ENCODE results near the gene EEF1G.

EEF1G gene

GRCh38 chr11:62546244-62546928 is 27.3 kb downstream of the EEF1G start, which contains the start of gene AHNAK:
TSS of gene AHNAK (minus strand) at chr11:62546806. CDS start at chr11:62536098, 10,708 bp downstream.
- Histone ChIP-seq H3K36me3 (ENCODE audit: control insufficient read depth, low read length) (no peaks in the 10 kb centered on the region), H3K9me2 (replicated peaks; ENCODE audit: control insufficient read depth, low read length) (no peaks in the 10 kb centered on the region), H3K4me1 (ENCODE audit: control insufficient read depth, low read length) (peaks cover 9% of the 10 kb centered on the region), H3F3A (ENCODE audit: control insufficient read depth, insufficient read depth) (no peaks in the 10 kb centered on the region), H3K9me3 (ENCODE audit: control insufficient read depth, insufficient read depth, low read length) (no peaks in the 10 kb centered on the region), H3K4me3 (ENCODE audit: low read length) (no peak within 1 kb of the TSS), H3K4me2 (ENCODE audit: low read length) (no peak within 1 kb of the TSS), H3K27ac (ENCODE audit: low read depth, low read length) (no peak within 1 kb of the TSS), H3K27me3 (ENCODE audit: control insufficient read depth, low read length) (peaks cover 67% of the 10 kb centered on the region), H4K20me1 (ENCODE audit: control insufficient read depth, insufficient read depth, low read depth, low read length) (0 out of 2 replicates have a peak, but pooled peaks cover under 1% of the 10 kb centered on the region), H3K79me2 (ENCODE audit: control insufficient read depth, low read length) (no peaks in the 10 kb centered on the region)
- TF ChIP-seq EZH2phosphoT487 (IDR thresholded peaks at IDR 0.05; ENCODE audit: borderline replicate concordance, low read length): peak; percentile 51; the same call in 1 of the 2 replicates
- TF ChIP-seq, protein P1, sequence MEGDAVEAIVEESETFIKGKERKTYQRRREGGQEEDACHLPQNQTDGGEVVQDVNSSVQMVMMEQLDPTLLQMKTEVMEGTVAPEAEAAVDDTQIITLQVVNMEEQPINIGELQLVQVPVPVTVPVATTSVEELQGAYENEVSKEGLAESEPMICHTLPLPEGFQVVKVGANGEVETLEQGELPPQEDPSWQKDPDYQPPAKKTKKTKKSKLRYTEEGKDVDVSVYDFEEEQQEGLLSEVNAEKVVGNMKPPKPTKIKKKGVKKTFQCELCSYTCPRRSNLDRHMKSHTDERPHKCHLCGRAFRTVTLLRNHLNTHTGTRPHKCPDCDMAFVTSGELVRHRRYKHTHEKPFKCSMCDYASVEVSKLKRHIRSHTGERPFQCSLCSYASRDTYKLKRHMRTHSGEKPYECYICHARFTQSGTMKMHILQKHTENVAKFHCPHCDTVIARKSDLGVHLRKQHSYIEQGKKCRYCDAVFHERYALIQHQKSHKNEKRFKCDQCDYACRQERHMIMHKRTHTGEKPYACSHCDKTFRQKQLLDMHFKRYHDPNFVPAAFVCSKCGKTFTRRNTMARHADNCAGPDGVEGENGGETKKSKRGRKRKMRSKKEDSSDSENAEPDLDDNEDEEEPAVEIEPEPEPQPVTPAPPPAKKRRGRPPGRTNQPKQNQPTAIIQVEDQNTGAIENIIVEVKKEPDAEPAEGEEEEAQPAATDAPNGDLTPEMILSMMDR (IDR thresholded peaks at IDR 0.05; ENCODE audit: low read depth, low read length, poor library complexity, severe bottlenecking): no peak

GRCh38 chr11:62545437-62546243 is 28.1 kb downstream of the EEF1G start:
- H3F3A ChIP-seq (ENCODE audit: control insufficient read depth, insufficient read depth): no peaks in the 10 kb centered on the region
- H3K27me3 ChIP-seq (ENCODE audit: control insufficient read depth, low read length): peaks cover 73% of the 10 kb centered on the region
- no peaks in the 10 kb centered on the region for H3K36me3 ChIP-seq (ENCODE audit: control insufficient read depth, low read length)
- H3K9me2 ChIP-seq (replicated peaks; ENCODE audit: control insufficient read depth, low read length): no peaks in the 10 kb centered on the region
- no peaks in the 10 kb centered on the region for H4K20me1 ChIP-seq (ENCODE audit: control insufficient read depth, insufficient read depth, low read depth, low read length)
- H3K4me3 ChIP-seq (ENCODE audit: low read length): no peak overlapping the region
- H3K4me1 ChIP-seq (ENCODE audit: control insufficient read depth, low read length): peaks cover 16% of the 10 kb centered on the region
- TF ChIP-seq, protein P1 (IDR thresholded peaks at IDR 0.05; ENCODE audit: low read depth, low read length, poor library complexity, severe bottlenecking): no peak
- TF ChIP-seq EZH2phosphoT487 (IDR thresholded peaks at IDR 0.05; ENCODE audit: borderline replicate concordance, low read length): no peak
- no peaks in the 10 kb centered on the region for H3K9me3 ChIP-seq (ENCODE audit: control insufficient read depth, insufficient read depth, low read length)
- H3K27ac ChIP-seq (ENCODE audit: low read depth, low read length): no peak overlapping the region
- no peak overlapping the region for H3K4me2 ChIP-seq (ENCODE audit: low read length)
- no peaks in the 10 kb centered on the region for H3K79me2 ChIP-seq (ENCODE audit: control insufficient read depth, low read length)

GRCh38 chr11:62544581-62545436 is 28.9 kb downstream of the EEF1G start:
- no peaks in the 10 kb centered on the region for H3K79me2 ChIP-seq (ENCODE audit: control insufficient read depth, low read length)
- no peaks in the 10 kb centered on the region for H3K36me3 ChIP-seq (ENCODE audit: control insufficient read depth, low read length)
- peaks cover 17% of the 10 kb centered on the region for H3K4me1 ChIP-seq (ENCODE audit: control insufficient read depth, low read length)
- no peaks in the 10 kb centered on the region for H4K20me1 ChIP-seq (ENCODE audit: control insufficient read depth, insufficient read depth, low read depth, low read length)
- H3K4me2 ChIP-seq (ENCODE audit: low read length): no peak overlapping the region
- H3K27ac ChIP-seq (ENCODE audit: low read depth, low read length): no peak overlapping the region
- no peaks in the 10 kb centered on the region for H3F3A ChIP-seq (ENCODE audit: control insufficient read depth, insufficient read depth)
- no peaks in the 10 kb centered on the region for H3K9me3 ChIP-seq (ENCODE audit: control insufficient read depth, insufficient read depth, low read length)
- TF ChIP-seq, protein P1 (IDR thresholded peaks at IDR 0.05; ENCODE audit: low read depth, low read length, poor library complexity, severe bottlenecking): no peak
- peak; percentile 55; the same call in 1 of the 2 replicates for TF ChIP-seq EZH2phosphoT487 (IDR thresholded peaks at IDR 0.05; ENCODE audit: borderline replicate concordance, low read length)
- H3K9me2 ChIP-seq (replicated peaks; ENCODE audit: control insufficient read depth, low read length): no peaks in the 10 kb centered on the region
- H3K4me3 ChIP-seq (ENCODE audit: low read length): no peak overlapping the region
- peaks cover 68% of the 10 kb centered on the region for H3K27me3 ChIP-seq (ENCODE audit: control insufficient read depth, low read length)
